OCI-LY7 (cell line): ENCODE results near the gene MRPS33. TPM values are rescaled to one million over a fixed set of nuclear protein-coding genes. Genes with fewer than 3 reads are reported as not detected.

Experiments
- BruUV-seq: library from RNA; stranded (reverse); fragments of 400-500 nt; replicated peaks from 2 replicates; lab custom pipeline; 2021; lab: Mats Ljungman, UMichigan
- CTCF ChIA-PET: fragments of 300-600 bp; sonication (Branson Sonifier 250); formaldehyde crosslinking; loops from one replicate; lab custom pipeline; 2022; ENCODE audit warnings: antibody characterized with exemption; ENCODE audit not compliant: unreplicated experiment; lab: Charles Lee
- POLR2A ChIA-PET: fragments of 300-600 bp; sonication (Branson Sonifier 250); formaldehyde crosslinking; loops from one replicate; lab custom pipeline; 2022; ENCODE audit warnings: antibody characterized with exemption; lab: Charles Lee
- DNase-seq: peaks from one replicate; pipeline ENCODE4 v3.0.0-alpha.2; 2015; ENCODE audit warnings: low spot score
- H2AFZ ChIP-seq: fragments of 200-600 bp; sonication (generic), shearing (Covaris generic); 2 replicates; pipeline ENCODE4 v1.6.1; 2014; ENCODE audit warnings: mild to moderate bottlenecking, antibody characterized with exemption, low read length, moderate library complexity
- H3K27ac ChIP-seq: fragments of 200-600 bp; sonication (generic); 2 replicates; pipeline ENCODE4 v1.5.1; 2014; ENCODE audit warnings: mixed run types, low read depth, mild to moderate bottlenecking, moderate library complexity, low read length, inconsistent platforms; ENCODE audit not compliant: poor library complexity, severe bottlenecking
- H3K36me3 ChIP-seq: fragments of 200-600 bp; sonication (generic); 2 replicates; pipeline ENCODE4 v1.6.1; 2014; ENCODE audit warnings: mild to moderate bottlenecking, antibody characterized with exemption, low read length, moderate library complexity, mixed read lengths; ENCODE audit not compliant: insufficient read depth
- H3K4me1 ChIP-seq: fragments of 200-600 bp; sonication (generic); 2 replicates; pipeline ENCODE4 v1.5.1; 2014; ENCODE audit warnings: mild to moderate bottlenecking, low read length; ENCODE audit not compliant: insufficient read depth, poor library complexity, severe bottlenecking
- H3K4me2 ChIP-seq: fragments of 200-600 bp; sonication (generic); 2 replicates; pipeline ENCODE4 v1.6.1; 2014; ENCODE audit warnings: mild to moderate bottlenecking, low read length
- H3K4me3 ChIP-seq: fragments of 200-600 bp; sonication (generic); 2 replicates; pipeline ENCODE4 v1.5.1; 2014; ENCODE audit warnings: mild to moderate bottlenecking, low read depth, low read length; ENCODE audit not compliant: poor library complexity, severe bottlenecking
- H3K79me2 ChIP-seq: fragments of 200-600 bp; sonication (generic); 2 replicates; pipeline ENCODE4 v1.6.1; 2016; ENCODE audit warnings: low read depth, mild to moderate bottlenecking, low read length, moderate library complexity, mixed read lengths; ENCODE audit not compliant: insufficient read depth
- H3K9me2 ChIP-seq: fragments of 200-600 bp; sonication (generic); 2 replicates; pipeline ENCODE4 v1.6.1; 2016; ENCODE audit warnings: mild to moderate bottlenecking, low read length, mixed read lengths; ENCODE audit not compliant: insufficient read depth
- H3K9me3 ChIP-seq: fragments of 200-600 bp; sonication (generic); 2 replicates; pipeline ENCODE4 v1.6.1; 2014; ENCODE audit warnings: mild to moderate bottlenecking, mixed run types, low read length, mixed read lengths
- H4K20me1 ChIP-seq: fragments of 200-600 bp; sonication (generic); 2 replicates; pipeline ENCODE4 v1.6.1; 2014; ENCODE audit warnings: mild to moderate bottlenecking, antibody characterized with exemption, low read length, moderate library complexity, mixed read lengths; ENCODE audit not compliant: insufficient read depth
- EZH2phosphoT487 ChIP-seq: fragments of 200-600 bp; sonication (generic); IDR thresholded peaks from 2 replicates; pipeline ENCODE4 v1.6.1; 2018; ENCODE audit warnings: low read depth, borderline replicate concordance, mild to moderate bottlenecking, mixed run types, antibody characterized with exemption, low read length, moderate library complexity, mixed read lengths
- intact Hi-C: fragments of 100-400 bp; cut with micrococcal nuclease; formaldehyde crosslinking; loops from one replicate; pipeline ENCODE4 v1.10.0; 2022; ENCODE audit not compliant: unreplicated experiment
- total RNA-seq, 2 experiments: library from RNA; depleted of rRNA in 1 of 2; stranded (reverse); fragments of >200 nt in 1 of 2; shearing (Covaris generic) in 1 of 2; gene quantifications; 2 replicates each; pipeline ENCODE4 v1.2.3, GENCODE V29; 2014 to 2022
- TF ChIP-seq, protein P1 (sequence below): fragments of 200-600 bp; sonication (generic); conservative IDR thresholded peaks from 2 replicates; pipeline ENCODE4 v1.5.1; 2014; ENCODE audit warnings: mild to moderate bottlenecking, antibody characterized with exemption, low read length, moderate library complexity, mixed read lengths

The MRPS33 gene
- total RNA-seq, 2 experiments from 2014 or later, result 21.1 to 71.9 TPM

DNA sequence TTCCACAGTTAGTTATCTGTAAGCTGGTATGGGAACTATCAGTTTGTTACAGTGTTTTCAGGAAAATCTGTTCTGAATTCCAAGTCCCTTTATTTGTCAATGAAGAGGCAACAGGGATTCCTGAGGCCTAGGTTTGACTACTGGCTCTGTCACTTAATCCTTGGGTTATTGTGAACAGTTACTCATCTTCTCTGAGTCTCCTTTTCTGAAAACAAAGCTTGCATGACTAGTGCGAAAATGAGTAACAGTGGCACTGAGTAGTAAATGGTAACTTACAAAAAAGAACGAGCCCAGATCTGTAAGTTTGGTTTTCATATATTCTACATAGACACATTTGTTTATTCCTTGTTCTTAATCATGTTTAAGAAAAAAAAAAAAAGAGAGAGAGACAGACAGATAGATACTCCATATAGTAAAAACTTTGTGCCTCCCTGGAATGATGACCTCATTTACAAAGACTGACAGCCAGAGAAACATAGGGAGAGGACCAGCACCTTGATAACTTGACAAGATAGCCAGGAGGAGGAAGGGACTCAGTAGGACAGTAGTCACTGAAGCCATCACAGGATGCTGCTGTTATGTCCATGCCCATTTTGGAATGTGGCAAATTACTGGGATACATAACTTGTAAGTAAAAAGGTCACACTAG, 1.9 kb downstream of the MRPS33 start:
- POLR2A ChIA-PET, result interaction anchor here (0.7 to 1.6 kb wide), 6 partner anchors 85 to 342 kb away, joined by 3 to 4 read pairs (median 3); no protein-coding TSS in a partner anchor
- H3K27ac ChIP-seq, result peak overlapping the region; percentile 2

DNA sequence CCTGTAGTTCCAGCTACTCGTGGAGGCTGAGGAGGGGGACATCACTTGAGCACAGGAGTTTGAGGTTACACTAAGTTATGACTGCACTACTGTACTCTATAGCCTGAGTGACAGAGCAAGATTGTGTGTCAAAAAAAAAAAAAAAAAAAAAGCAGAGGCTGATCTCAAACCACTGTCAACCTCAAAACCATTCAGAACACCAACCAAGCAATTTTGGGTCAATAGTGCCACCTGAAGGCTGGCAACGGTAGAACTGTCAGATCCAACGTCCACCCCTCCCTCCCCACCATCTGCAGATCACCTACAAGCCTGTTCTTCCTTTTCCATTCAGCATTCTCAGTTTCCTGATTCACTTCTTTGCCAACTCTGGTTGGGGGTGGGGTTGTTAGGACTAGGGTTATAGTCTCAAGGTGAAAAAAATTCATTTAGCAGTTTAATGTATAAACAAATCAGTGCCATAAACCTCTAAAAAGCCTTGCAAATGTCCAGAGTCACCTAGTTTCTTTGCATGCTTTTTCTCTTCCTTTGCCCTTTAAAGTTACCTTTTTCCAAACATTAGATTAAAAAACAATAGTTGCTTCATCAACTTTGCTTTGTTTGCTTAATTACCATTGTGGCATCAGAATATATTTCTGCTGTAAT, 2.6 kb downstream of the MRPS33 start:
- peak; percentile 77 for DNase-seq
- Histone ChIP-seq H4K20me1 (peaks cover 6% of the 10 kb centered on the region; the same call in 1 of the 2 replicates), H3K36me3 (peaks cover 29% of the 10 kb centered on the region), H3K9me2 (no peaks in the 10 kb centered on the region), H3K4me2 (peak overlapping the region; percentile 99), H3K4me3 (no peak overlapping the region), H3K79me2 (peaks cover 11% of the 10 kb centered on the region; the same call in 1 of the 2 replicates), H3K4me1 (peaks cover 20% of the 10 kb centered on the region), H2AFZ (no peak overlapping the region), H3K27ac (no peak overlapping the region), H3K9me3 (no peaks in the 10 kb centered on the region)
- intact Hi-C loops, result loop anchor here (1.0 to 10.0 kb wide), 6 partner anchors 201 to 837 kb away; partner anchors contain the start of genes KDM7A and SSBP1
- no TSS peak for BruUV-seq
- ChIA-PET CTCF (interaction anchor here (1.5 kb wide), 1 partner anchor 201 kb away, joined by 4 read pairs; no protein-coding TSS in a partner anchor), POLR2A (interaction anchor here (0.6 to 1.3 kb wide), 4 partner anchors 85 to 201 kb away, joined by 3 to 4 read pairs (median 4); no protein-coding TSS in a partner anchor)
- no peak for TF ChIP-seq EZH2phosphoT487
- TF ChIP-seq, protein P1, sequence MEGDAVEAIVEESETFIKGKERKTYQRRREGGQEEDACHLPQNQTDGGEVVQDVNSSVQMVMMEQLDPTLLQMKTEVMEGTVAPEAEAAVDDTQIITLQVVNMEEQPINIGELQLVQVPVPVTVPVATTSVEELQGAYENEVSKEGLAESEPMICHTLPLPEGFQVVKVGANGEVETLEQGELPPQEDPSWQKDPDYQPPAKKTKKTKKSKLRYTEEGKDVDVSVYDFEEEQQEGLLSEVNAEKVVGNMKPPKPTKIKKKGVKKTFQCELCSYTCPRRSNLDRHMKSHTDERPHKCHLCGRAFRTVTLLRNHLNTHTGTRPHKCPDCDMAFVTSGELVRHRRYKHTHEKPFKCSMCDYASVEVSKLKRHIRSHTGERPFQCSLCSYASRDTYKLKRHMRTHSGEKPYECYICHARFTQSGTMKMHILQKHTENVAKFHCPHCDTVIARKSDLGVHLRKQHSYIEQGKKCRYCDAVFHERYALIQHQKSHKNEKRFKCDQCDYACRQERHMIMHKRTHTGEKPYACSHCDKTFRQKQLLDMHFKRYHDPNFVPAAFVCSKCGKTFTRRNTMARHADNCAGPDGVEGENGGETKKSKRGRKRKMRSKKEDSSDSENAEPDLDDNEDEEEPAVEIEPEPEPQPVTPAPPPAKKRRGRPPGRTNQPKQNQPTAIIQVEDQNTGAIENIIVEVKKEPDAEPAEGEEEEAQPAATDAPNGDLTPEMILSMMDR, result peak; percentile 79

More for the DNA sequence above, 1.9 kb downstream of the MRPS33 start:
- Histone ChIP-seq H4K20me1 (peaks cover 6% of the 10 kb centered on the region; the same call in 1 of the 2 replicates), H3K36me3 (peaks cover 23% of the 10 kb centered on the region), H3K4me3 (peak overlapping the region; percentile 87), H2AFZ (no peak overlapping the region), H3K9me2 (no peaks in the 10 kb centered on the region), H3K4me1 (peaks cover 20% of the 10 kb centered on the region), H3K79me2 (peaks cover 11% of the 10 kb centered on the region; the same call in 1 of the 2 replicates), H3K9me3 (no peaks in the 10 kb centered on the region), H3K4me2 (peak overlapping the region; percentile 99)
- intact Hi-C loops, result loop anchor here (1.0 to 10.0 kb wide), 6 partner anchors 202 to 838 kb away; partner anchors contain the start of genes KDM7A and SSBP1
- DNase-seq, result no peak
- CTCF ChIA-PET, result no interaction called here
- no peak for TF ChIP-seq EZH2phosphoT487
- TF ChIP-seq, protein P1, result no peak
- no TSS peak for BruUV-seq
